Tibial nerve (tissue), 4 donors: ENCODE measurements around the gene CFAP45. TPM values are rescaled to one million over a fixed set of nuclear protein-coding genes. Genes with fewer than 3 reads are reported as not detected.

Experiments used
- DNase-seq, 2 donors: peaks; one replicate each; pipeline ENCODE4 v3.0.0-alpha.2; 2019; ENCODE audit warnings: low spot score in 2 of 2
- H3K27ac ChIP-seq, 4 donors: fragments of 200-600 bp; sonication (generic) in 3 of 4; one replicate each; pipeline ENCODE4 v1.5.1; 2017 to 2019; ENCODE audit warnings: mild to moderate bottlenecking in 1 of 4
- H3K27me3 ChIP-seq, 2 donors: fragments of 200-600 bp; sonication (generic) in 1 of 2; one replicate each; pipeline versions ENCODE4 v1.5.1 to v1.6.0; 2017 to 2019
- H3K36me3 ChIP-seq, 3 donors: fragments of 200-600 bp; sonication (generic); one replicate each; pipeline ENCODE4 v1.5.1; 2018 to 2019
- H3K4me1 ChIP-seq, 4 donors: fragments of 200-600 bp; sonication (generic) in 3 of 4; one replicate each; pipeline ENCODE4 v1.5.1; 2017 to 2019
- H3K4me3 ChIP-seq, 4 donors: fragments of 200-600 bp; sonication (generic) in 3 of 4; one replicate each; pipeline ENCODE4 v1.5.1; 2017 to 2019; ENCODE audit warnings: mild to moderate bottlenecking in 1 of 4, moderate library complexity in 1 of 4
- H3K9me3 ChIP-seq, 4 donors: fragments of 200-600 bp; sonication (generic) in 3 of 4; one replicate each; pipeline ENCODE4 v1.5.1; 2017 to 2019
- EP300 ChIP-seq, 2 donors: sonication (generic); formaldehyde crosslinking; IDR thresholded peaks; one replicate each; pipeline ENCODE4 v1.6.1; 2017; ENCODE audit warnings: antibody characterized with exemption in 2 of 2, mild to moderate bottlenecking in 1 of 2
- POLR2A ChIP-seq, 2 donors: fragments of 450-650 bp; IDR thresholded peaks; one replicate each; pipeline ENCODE4 v1.6.1; 2017; ENCODE audit warnings: antibody characterized with exemption in 2 of 2, mild to moderate bottlenecking in 2 of 2, moderate library complexity in 2 of 2
- WGBS, 2 donors: methylation state at CpG; one replicate each; pipeline ENCODE4 v1.1.5; 2018; 5-methylcytosine and 5-hydroxymethylcytosine counted together
- total RNA-seq, 4 donors: library from RNA; depleted of rRNA; stranded (reverse); fragments of >200 nt; gene quantifications; one replicate each; pipeline ENCODE4 v1.1.0, GENCODE V29; 2016
- TF ChIP-seq, protein P1 (sequence below), 5 experiments: fragments of 200-600 bp in 3 of 5; fragments of 450-650 bp in 2 of 5; sonication (generic) in 3 of 5; IDR thresholded peaks; one replicate each; pipeline ENCODE4 v1.5.1; 2016 to 2019; ENCODE audit warnings: antibody characterized with exemption in 5 of 5, mild to moderate bottlenecking in 3 of 5, moderate library complexity in 2 of 5

CFAP45 gene
- total RNA-seq, 4 donors from 2014 or later = 0.39 to 0.66 (median 0.63) TPM; not detected in 1

DNA sequence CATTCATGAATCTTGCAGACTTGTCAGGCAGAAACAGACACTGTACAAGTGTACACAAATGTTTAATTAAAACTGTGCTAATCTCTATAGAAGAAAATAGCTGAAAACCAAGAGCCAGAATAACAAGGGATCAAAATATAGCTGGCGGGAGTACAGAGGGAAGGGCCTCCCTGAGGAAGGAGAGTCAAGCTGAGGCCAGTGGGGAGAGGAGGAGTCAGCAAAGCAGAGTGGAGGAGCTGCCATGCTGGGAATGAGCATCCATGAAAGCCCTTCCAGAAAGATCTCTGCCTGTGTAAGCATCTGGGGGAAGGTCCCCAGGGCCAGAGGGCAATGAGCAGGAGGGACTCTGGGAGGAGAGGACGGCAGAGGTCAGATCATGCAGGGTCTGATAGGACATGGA is 58.2 kb downstream of the CFAP45 start:
- no peak overlapping the region for H3K27ac ChIP-seq
- DNase-seq = no peak
- H3K4me1 ChIP-seq = no peaks in the 10 kb centered on the region
- H3K27me3 ChIP-seq = no peaks in the 10 kb centered on the region
- H3K36me3 ChIP-seq = peaks cover 0 to 39% (median 0%) of the 10 kb centered on the region in 3 donors
- no peaks in the 10 kb centered on the region for H3K9me3 ChIP-seq
- 48 to 66% methylated on average over 2 of the region's 2 CpGs for WGBS, 2 donors
- H3K4me3 ChIP-seq = no peak overlapping the region
- TF ChIP-seq, protein P1, sequence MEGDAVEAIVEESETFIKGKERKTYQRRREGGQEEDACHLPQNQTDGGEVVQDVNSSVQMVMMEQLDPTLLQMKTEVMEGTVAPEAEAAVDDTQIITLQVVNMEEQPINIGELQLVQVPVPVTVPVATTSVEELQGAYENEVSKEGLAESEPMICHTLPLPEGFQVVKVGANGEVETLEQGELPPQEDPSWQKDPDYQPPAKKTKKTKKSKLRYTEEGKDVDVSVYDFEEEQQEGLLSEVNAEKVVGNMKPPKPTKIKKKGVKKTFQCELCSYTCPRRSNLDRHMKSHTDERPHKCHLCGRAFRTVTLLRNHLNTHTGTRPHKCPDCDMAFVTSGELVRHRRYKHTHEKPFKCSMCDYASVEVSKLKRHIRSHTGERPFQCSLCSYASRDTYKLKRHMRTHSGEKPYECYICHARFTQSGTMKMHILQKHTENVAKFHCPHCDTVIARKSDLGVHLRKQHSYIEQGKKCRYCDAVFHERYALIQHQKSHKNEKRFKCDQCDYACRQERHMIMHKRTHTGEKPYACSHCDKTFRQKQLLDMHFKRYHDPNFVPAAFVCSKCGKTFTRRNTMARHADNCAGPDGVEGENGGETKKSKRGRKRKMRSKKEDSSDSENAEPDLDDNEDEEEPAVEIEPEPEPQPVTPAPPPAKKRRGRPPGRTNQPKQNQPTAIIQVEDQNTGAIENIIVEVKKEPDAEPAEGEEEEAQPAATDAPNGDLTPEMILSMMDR (IDR thresholded peaks at IDR 0.05) = no peak
- TF ChIP-seq EP300 (IDR thresholded peaks at IDR 0.05) = no peak
- no peak for TF ChIP-seq POLR2A (IDR thresholded peaks at IDR 0.05)

DNA sequence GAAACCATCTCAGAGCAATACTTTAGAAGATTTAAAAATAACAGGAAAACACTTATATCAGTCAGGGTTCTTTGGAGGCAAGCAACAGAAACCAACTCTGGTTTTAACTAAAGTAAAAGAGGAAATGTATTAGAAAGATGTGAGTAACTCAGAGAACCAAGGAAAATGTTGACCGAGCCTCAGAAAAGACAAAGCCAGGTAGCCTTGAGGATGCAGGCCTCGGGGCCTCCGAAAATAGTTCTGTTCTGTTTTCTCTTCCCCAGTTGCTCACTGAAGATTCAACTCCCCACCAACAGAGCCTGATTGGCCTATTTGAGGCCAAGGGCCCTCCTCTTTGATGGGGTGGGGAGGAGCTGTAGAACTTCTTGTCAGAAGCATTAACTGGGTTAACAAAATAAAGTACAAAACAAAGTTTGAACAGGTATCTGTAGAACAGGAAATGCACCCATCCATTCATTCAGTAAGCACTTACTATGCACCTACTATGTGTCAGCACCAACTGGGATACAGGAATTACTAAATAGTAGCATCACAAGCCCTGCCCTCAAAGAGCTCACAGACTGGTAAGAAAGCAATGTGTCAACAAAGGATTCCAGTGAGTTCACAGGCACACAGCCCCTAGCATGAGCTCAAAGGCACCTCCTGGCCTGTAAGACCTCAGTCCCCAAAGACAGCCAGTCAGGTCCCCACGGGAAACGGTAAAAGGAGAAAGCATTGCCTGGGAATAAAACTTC is 60.7 kb downstream of the CFAP45 start:
- 80 to 86% methylated on average over 5 of the region's 5 CpGs for WGBS, 2 donors
- TF ChIP-seq POLR2A (IDR thresholded peaks at IDR 0.05) (no peak), EP300 (IDR thresholded peaks at IDR 0.05) (no peak)
- TF ChIP-seq, protein P1 (IDR thresholded peaks at IDR 0.05) = no peak
- peaks cover 0 to 64% (median 0%) of the 10 kb centered on the region in 3 donors for H3K36me3 ChIP-seq

DNA sequence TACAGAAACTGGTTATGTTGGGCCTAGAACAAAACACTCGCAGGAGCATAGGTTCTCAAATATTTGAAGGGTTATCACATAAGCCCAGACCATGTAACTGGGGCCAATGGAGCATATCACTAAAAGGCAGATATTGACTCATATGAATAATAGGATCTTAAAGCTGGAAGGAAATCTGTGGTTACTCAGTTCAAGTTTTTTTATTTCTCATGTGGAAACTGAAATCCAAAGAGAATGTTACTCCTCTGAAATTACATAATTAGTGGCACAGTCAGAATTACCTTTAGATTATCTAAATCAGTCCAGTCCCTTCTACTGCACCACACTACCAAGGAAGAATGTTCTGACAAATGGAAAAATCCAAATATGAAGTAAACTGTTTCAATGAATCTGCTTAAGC is 61.2 kb downstream of the CFAP45 start:
- Histone ChIP-seq H3K4me3 (no peak overlapping the region), H3K9me3 (no peaks in the 10 kb centered on the region), H3K27me3 (no peaks in the 10 kb centered on the region), H3K27ac (no peak overlapping the region), H3K36me3 (peaks cover 0 to 69% (median 0%) of the 10 kb centered on the region in 3 donors), H3K4me1 (no peaks in the 10 kb centered on the region)
- TF ChIP-seq EP300 (IDR thresholded peaks at IDR 0.05) (no peak), POLR2A (IDR thresholded peaks at IDR 0.05) (no peak)
- TF ChIP-seq, protein P1 (IDR thresholded peaks at IDR 0.05) = no peak
- 92 to 93% methylated on average over 1 of the region's 1 CpG for WGBS, 2 donors
- DNase-seq = no peak

More for the DNA sequence above, 60.7 kb downstream of the CFAP45 start:
- no peak for DNase-seq
- Histone ChIP-seq H3K4me1 (no peaks in the 10 kb centered on the region), H3K9me3 (no peaks in the 10 kb centered on the region), H3K27ac (no peak overlapping the region), H3K27me3 (no peaks in the 10 kb centered on the region), H3K4me3 (no peak overlapping the region)

DNA sequence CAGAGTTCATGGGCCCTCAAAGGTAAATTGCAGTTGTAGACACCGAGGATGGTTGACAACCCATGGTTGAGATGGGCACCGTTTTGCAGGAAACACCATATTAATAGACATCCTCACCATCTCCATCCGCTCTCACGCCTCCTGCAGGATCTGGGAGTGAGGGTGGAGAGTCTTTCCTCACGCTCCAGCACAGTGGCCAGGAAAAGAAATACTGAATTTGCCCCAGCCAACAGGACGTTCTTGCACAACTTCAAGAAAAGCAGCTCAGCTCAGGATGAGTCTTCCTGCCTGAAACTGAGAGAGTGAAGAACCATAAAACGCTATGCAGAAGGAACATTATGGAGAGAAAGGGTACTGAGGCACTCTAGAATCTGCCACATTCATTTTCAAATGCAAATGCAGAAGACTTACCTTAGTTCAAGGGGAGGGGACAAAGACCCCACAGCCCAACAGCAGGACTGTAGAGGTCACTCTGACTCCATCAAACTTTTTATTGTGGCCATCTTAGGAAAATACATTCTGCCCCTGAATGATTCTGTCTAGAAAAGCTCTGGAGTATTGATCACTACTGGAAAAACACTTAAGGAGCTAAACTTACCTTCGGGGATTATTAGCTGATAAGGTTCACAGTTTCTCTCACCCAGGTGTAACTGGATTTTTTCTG is 64.0 kb downstream of the CFAP45 start:
- no peaks in the 10 kb centered on the region for H3K9me3 ChIP-seq
- no peaks in the 10 kb centered on the region for H3K27me3 ChIP-seq
- H3K27ac ChIP-seq = no peak overlapping the region
- H3K4me1 ChIP-seq = no peaks in the 10 kb centered on the region
- peaks cover 0 to 58% (median 0%) of the 10 kb centered on the region in 3 donors for H3K36me3 ChIP-seq
- H3K4me3 ChIP-seq = no peak overlapping the region
- DNase-seq = no peak
- 83 to 84% methylated on average over 8 of the region's 8 CpGs for WGBS, 2 donors
- TF ChIP-seq POLR2A (IDR thresholded peaks at IDR 0.05) (no peak), EP300 (IDR thresholded peaks at IDR 0.05) (no peak)
- TF ChIP-seq, protein P1 (IDR thresholded peaks at IDR 0.05) = no peak

DNA sequence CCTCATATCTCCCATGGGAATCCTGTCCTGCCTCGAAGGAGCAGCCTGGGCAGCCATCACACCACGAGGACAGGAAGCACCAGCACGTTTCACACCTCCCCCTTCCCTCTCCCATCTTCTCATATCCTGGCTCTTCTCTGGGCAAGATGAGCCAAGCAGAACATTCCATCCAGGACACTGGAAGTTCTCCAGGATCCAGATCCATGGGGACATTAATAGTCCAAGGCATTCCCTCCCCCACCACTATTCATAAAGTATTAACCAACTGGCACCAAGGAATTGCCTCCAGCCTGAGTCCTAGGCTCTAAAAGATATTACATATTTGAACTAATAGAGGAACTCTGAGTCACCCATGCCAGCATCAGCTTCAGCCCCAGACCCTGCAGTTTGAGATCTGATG is 64.6 kb downstream of the CFAP45 start:
- no peaks in the 10 kb centered on the region for H3K4me1 ChIP-seq
- no peak overlapping the region for H3K4me3 ChIP-seq
- H3K36me3 ChIP-seq = peaks cover 0 to 52% (median 0%) of the 10 kb centered on the region in 3 donors
- no peak for DNase-seq
- no peak overlapping the region for H3K27ac ChIP-seq
- H3K27me3 ChIP-seq = no peaks in the 10 kb centered on the region
- no peaks in the 10 kb centered on the region for H3K9me3 ChIP-seq
- TF ChIP-seq EP300 (IDR thresholded peaks at IDR 0.05) (no peak), POLR2A (IDR thresholded peaks at IDR 0.05) (no peak)
- TF ChIP-seq, protein P1 (IDR thresholded peaks at IDR 0.05) = no peak
- 47 to 56% methylated on average over 3 of the region's 3 CpGs for WGBS, 2 donors
